ENCODE measurements around the gene KNL1.
"Not testable (repeated sequence)": the region's sequence is repeated elsewhere in the genome, so short reads cannot be mapped to it uniquely, and the experiment has no call there.

KNL1 gene

DNA sequence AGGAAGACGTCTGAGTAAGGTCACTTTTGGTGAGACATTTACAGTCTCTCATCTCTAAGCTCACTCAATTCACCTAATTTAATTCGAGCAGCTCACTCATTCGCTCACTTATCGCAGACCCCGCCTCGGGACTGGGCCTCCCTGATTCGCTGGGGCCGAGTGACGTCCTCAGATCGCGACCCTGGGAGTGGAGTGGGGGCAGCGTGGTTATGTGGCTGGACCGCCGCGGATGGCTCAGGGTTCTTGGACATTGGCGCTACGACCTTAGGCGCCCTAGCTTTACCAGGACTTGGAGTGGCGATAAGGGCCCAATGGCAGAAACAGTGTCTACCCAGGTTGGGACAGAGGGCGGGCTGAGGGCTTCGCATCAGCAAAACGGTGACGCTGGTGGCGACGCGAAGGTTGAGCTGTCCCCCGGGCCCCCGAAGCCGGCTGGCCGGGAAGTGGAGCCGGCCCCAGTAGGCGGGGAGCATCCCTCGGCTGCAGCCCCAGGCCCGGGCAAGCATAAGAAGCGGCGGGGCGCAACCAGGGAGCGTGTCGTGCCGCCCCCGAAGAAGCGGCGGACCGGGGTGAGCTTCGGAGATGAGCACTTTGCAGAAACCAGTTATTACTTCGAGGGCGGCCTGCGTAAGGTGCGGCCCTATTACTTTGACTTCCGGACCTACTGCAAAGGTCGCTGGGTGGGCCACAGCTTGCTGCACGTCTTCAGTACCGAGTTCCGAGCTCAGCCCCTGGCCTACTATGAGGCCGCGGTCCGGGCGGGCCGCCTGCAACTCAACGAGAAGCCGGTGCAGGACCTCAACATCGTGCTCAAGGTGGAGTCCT is 24.7 kb upstream of the KNL1 start, which contains the start of gene RPUSD2:
TSS of gene RPUSD2 (plus strand) at position 171 of the 825 bp plus-strand sequence. CDS start at position 210, 39 bp downstream.
- H3K4me1 ChIP-seq (ENCODE audit: insufficient read depth, poor library complexity, severe bottlenecking) = peaks cover 14% of the 10 kb centered on the region
- peak; percentile 64 for ATAC-seq (ENCODE audit: low read depth)
- no peaks in the 10 kb centered on the region for H3K27me3 ChIP-seq (ENCODE audit: insufficient read depth, poor library complexity, severe bottlenecking)
- H3K36me3 ChIP-seq (ENCODE audit: low read depth) = peaks cover 29% of the 10 kb centered on the region
- DNase-seq (ENCODE audit: low spot score) = peak; percentile 97
- peak within 1 kb of the TSS; percentile 6 for H3K27ac ChIP-seq (ENCODE audit: poor library complexity, severe bottlenecking)
- TF ChIP-seq, protein P1, sequence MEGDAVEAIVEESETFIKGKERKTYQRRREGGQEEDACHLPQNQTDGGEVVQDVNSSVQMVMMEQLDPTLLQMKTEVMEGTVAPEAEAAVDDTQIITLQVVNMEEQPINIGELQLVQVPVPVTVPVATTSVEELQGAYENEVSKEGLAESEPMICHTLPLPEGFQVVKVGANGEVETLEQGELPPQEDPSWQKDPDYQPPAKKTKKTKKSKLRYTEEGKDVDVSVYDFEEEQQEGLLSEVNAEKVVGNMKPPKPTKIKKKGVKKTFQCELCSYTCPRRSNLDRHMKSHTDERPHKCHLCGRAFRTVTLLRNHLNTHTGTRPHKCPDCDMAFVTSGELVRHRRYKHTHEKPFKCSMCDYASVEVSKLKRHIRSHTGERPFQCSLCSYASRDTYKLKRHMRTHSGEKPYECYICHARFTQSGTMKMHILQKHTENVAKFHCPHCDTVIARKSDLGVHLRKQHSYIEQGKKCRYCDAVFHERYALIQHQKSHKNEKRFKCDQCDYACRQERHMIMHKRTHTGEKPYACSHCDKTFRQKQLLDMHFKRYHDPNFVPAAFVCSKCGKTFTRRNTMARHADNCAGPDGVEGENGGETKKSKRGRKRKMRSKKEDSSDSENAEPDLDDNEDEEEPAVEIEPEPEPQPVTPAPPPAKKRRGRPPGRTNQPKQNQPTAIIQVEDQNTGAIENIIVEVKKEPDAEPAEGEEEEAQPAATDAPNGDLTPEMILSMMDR (IDR thresholded peaks at IDR 0.05; ENCODE audit: poor library complexity, severe bottlenecking) = no peak
- H3K9me3 ChIP-seq (ENCODE audit: severe bottlenecking) = no peaks in the 10 kb centered on the region
- H3K4me3 ChIP-seq (ENCODE audit: severe bottlenecking) = peak within 1 kb of the TSS; percentile 96

DNA sequence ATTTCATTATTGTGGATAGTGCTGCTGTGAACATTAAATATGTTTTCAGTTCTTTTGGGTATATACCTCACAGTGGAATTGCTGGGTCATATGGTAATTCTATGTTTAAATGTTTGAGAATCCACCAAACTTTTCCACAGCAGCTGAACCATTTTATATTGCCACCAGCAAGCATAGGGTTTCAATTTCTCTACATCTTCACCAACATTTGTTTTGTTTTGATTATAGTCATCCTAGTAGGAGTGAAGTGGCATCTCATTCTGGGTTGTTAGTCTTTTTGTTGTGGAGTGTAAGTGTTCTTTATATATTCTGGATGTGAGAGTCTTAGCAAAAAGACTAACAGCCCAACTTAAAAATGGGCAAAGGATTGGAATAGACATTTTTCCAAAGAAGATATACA is 18.9 kb upstream of the KNL1 start:
- Histone ChIP-seq H3K4me1 (ENCODE audit: insufficient read depth, poor library complexity, severe bottlenecking) (peaks cover 5% of the 10 kb centered on the region), H3K27ac (ENCODE audit: poor library complexity, severe bottlenecking) (no peak overlapping the region), H3K4me3 (ENCODE audit: severe bottlenecking) (no peak overlapping the region), H3K9me3 (ENCODE audit: severe bottlenecking) (no peaks in the 10 kb centered on the region), H3K36me3 (ENCODE audit: low read depth) (peaks cover 36% of the 10 kb centered on the region), H3K27me3 (ENCODE audit: insufficient read depth, poor library complexity, severe bottlenecking) (peaks cover 4% of the 10 kb centered on the region)
- no peak for DNase-seq (ENCODE audit: low spot score)
- ATAC-seq (ENCODE audit: low read depth) = no peak
- TF ChIP-seq, protein P1 (IDR thresholded peaks at IDR 0.05; ENCODE audit: poor library complexity, severe bottlenecking) = no peak

DNA sequence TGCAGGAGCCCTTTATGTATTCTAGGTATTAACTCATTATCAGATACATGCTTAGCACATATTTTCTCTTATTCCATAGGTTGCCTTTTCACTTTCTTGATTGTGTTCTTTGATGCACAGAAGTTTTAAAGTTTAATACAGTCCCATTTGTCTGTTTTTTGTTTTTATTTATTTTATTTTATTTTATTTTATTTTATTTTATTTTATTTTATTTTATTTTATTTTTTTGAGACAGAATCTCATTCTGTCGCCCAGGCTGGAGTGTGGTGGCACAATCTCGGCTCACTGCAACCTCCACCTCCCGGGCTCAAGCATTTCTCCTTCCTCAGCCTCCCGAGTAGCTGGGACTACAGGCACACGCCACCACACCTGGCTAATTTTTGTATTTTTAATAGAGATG is 17.1 kb upstream of the KNL1 start:
- peaks cover 27% of the 10 kb centered on the region for H3K36me3 ChIP-seq (ENCODE audit: low read depth)
- ATAC-seq (ENCODE audit: low read depth); H3K27ac ChIP-seq (ENCODE audit: poor library complexity, severe bottlenecking); DNase-seq (ENCODE audit: low spot score); H3K27me3 ChIP-seq (ENCODE audit: insufficient read depth, poor library complexity, severe bottlenecking); H3K4me1 ChIP-seq (ENCODE audit: insufficient read depth, poor library complexity, severe bottlenecking); H3K4me3 ChIP-seq (ENCODE audit: severe bottlenecking); H3K9me3 ChIP-seq (ENCODE audit: severe bottlenecking): not testable (repeated sequence)

DNA sequence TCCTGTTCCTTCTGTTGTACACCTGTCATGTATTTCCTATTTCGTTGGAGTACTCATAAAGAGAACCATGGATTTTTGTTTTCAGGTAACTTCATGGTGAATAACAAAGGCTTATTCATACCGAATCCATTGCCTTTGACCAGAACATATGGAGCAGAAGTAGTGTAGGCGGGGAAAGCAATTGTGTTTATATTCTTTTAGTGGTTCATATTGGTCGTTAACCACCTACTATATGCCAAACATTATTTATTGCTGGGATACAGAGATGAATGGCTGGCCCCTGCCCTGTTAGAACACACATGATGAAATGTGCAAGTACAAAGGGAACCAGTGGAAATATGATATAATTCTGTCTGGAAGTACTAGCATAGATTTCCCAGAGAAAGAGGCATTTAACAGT is 15.2 kb upstream of the KNL1 start:
- Histone ChIP-seq H3K4me3 (ENCODE audit: severe bottlenecking) (no peak overlapping the region), H3K27me3 (ENCODE audit: insufficient read depth, poor library complexity, severe bottlenecking) (peaks cover 4% of the 10 kb centered on the region), H3K36me3 (ENCODE audit: low read depth) (peaks cover 11% of the 10 kb centered on the region), H3K9me3 (ENCODE audit: severe bottlenecking) (no peaks in the 10 kb centered on the region), H3K4me1 (ENCODE audit: insufficient read depth, poor library complexity, severe bottlenecking) (peaks cover 4% of the 10 kb centered on the region), H3K27ac (ENCODE audit: poor library complexity, severe bottlenecking) (no peak overlapping the region)
- TF ChIP-seq, protein P1 (IDR thresholded peaks at IDR 0.05; ENCODE audit: poor library complexity, severe bottlenecking) = no peak
- no peak for DNase-seq (ENCODE audit: low spot score)
- no peak for ATAC-seq (ENCODE audit: low read depth)

DNA sequence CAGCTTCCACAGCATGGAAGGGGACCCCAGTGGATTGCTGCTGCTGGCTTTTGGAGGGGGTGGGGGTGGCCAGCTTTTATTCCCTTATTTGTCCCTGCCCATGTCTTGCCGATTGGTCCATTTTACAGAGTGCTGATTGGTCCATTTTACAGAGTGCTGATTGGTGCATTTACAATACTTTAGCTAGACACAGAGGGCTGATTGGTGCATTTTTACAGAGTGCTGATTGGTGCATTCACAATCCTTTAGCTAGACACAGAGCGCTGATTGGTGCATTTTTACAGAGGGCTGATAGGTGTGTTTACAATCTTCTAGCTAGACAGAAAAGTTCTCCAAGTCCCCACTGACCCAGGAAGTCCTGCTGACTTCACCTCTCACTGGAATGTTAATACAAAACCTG is 12.3 kb upstream of the KNL1 start:
- not testable (repeated sequence) for ATAC-seq (ENCODE audit: low read depth); H3K4me3 ChIP-seq (ENCODE audit: severe bottlenecking); H3K4me1 ChIP-seq (ENCODE audit: insufficient read depth, poor library complexity, severe bottlenecking); H3K27ac ChIP-seq (ENCODE audit: poor library complexity, severe bottlenecking); H3K27me3 ChIP-seq (ENCODE audit: insufficient read depth, poor library complexity, severe bottlenecking); H3K9me3 ChIP-seq (ENCODE audit: severe bottlenecking); DNase-seq (ENCODE audit: low spot score); H3K36me3 ChIP-seq (ENCODE audit: low read depth)

All from RWPE2 (cell line).